SU-DHL-6 (cell line): Measurements from ENCODE around the gene VARS2.

Experiments used
- H2AFZ ChIP-seq: fragments of 200-600 bp; sonication (generic); 2 replicates; pipeline ENCODE4 v1.6.1; 2014; ENCODE audit warnings: low read depth, mild to moderate bottlenecking, moderate library complexity, mixed read lengths, antibody characterized with exemption, low read length; ENCODE audit not compliant: severe bottlenecking
- H3F3A ChIP-seq: fragments of 200-600 bp; shearing (Covaris generic); 2 replicates; pipeline ENCODE4 v1.6.0; 2016; ENCODE audit warnings: antibody characterized with exemption, mild to moderate bottlenecking; ENCODE audit not compliant: insufficient read depth
- H3K27ac ChIP-seq: fragments of 200-600 bp; sonication (generic); 2 replicates; pipeline ENCODE4 v1.5.1; 2016; ENCODE audit warnings: low read depth, mild to moderate bottlenecking, low read length, moderate library complexity, mixed read lengths
- H3K27me3 ChIP-seq: fragments of 200-600 bp; sonication (generic), shearing (Covaris generic); 2 replicates; pipeline ENCODE4 v1.6.0; 2014; ENCODE audit warnings: mild to moderate bottlenecking, low read length
- H3K36me3 ChIP-seq: fragments of 200-600 bp; sonication (generic); 2 replicates; pipeline ENCODE4 v1.6.1; 2014; ENCODE audit warnings: mild to moderate bottlenecking, low read length, mixed read lengths
- H3K4me2 ChIP-seq: fragments of 300-600, 200-600 bp; shearing (Covaris generic), sonication (generic); 2 replicates; pipeline ENCODE4 v1.6.0; 2014; ENCODE audit warnings: low read length, low read depth, mild to moderate bottlenecking; ENCODE audit not compliant: poor library complexity, severe bottlenecking
- H3K4me3 ChIP-seq: fragments of 200-600 bp; sonication (generic); 2 replicates; pipeline ENCODE4 v1.5.1; 2014; ENCODE audit warnings: antibody characterized with exemption, low read length, mild to moderate bottlenecking, mixed read lengths; ENCODE audit not compliant: insufficient read depth, poor library complexity, severe bottlenecking
- H3K79me2 ChIP-seq: fragments of 200-600 bp; sonication (generic); 2 replicates; pipeline ENCODE4 v1.6.1; 2014; ENCODE audit warnings: mild to moderate bottlenecking, low read length, moderate library complexity; ENCODE audit not compliant: insufficient read depth
- H3K9ac ChIP-seq: fragments of 200-600 bp; sonication (generic); 2 replicates; pipeline ENCODE4 v1.7.0; 2014; ENCODE audit warnings: mild to moderate bottlenecking, low read length
- H3K9me2 ChIP-seq: fragments of 200-600 bp; sonication (generic); replicated peaks from 2 replicates; pipeline ENCODE4 v1.6.1; 2014; ENCODE audit warnings: low read length; ENCODE audit not compliant: insufficient read depth
- H3K9me3 ChIP-seq: fragments of 200-600 bp; sonication (generic); 2 replicates; pipeline ENCODE4 v1.6.1; 2014; ENCODE audit warnings: low read length, mixed read lengths; ENCODE audit not compliant: insufficient read depth
- H4K20me1 ChIP-seq: fragments of 200-600 bp; sonication (generic); 2 replicates; pipeline ENCODE4 v1.6.1; 2014; ENCODE audit warnings: low read depth, mild to moderate bottlenecking, antibody characterized with exemption, low read length, moderate library complexity, mixed read lengths
- CTCF ChIP-seq: fragments of 200-600 bp; sonication (generic); IDR thresholded peaks from one replicate; pipeline ENCODE4 v1.5.1; 2017; ENCODE audit warnings: antibody characterized with exemption, mild to moderate bottlenecking, low read length, moderate library complexity; ENCODE audit not compliant: insufficient read depth, poor library complexity, severe bottlenecking
- EZH2phosphoT487 ChIP-seq: fragments of 200-600 bp; sonication (generic), shearing (Covaris generic); conservative IDR thresholded peaks from 2 replicates; pipeline ENCODE4 v1.6.1; 2018; ENCODE audit warnings: mild to moderate bottlenecking, antibody characterized with exemption, low read length, moderate library complexity, mixed read lengths

The VARS2 gene

DNA sequence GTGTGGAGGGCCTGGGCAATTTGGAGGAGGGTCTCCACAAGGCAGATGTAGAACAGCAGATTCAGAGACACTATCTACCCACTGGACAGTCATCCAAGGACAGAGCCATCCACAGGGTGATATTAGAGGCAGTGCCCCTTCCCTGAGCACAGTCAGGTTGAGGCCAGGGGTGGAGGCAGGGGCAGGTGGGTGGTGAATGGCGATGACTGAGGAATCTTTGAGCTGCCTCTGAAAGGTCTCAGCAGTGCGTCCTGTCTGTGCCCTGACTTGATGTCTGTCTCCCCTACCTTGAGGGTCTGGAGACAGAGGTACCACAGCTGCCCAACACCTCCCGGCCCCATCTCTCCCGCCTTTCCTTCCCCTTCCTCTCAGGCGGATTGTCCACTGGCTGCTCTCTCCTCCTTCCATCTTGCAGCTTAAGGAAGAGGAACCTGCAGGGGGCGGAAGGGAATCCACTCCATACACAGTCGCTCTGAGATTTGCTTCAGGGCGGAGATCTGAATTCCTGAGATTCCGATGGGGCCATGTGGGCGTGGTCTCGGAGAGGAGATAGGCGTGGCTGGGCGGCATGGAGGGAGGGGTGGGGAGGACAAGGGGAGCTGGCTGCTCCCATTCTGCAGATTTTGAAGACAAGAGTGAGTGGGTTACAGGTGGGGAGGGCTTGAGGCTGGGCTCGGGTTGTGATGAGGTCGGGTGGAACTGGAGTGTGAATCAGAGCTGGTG, 28.5 kb downstream of the VARS2 start:
- Histone ChIP-seq H3K27ac (no peak overlapping the region), H3K79me2 (no peaks in the 10 kb centered on the region), H3F3A (no peaks in the 10 kb centered on the region; the same call in 1 of the 2 replicates), H2AFZ (no peak overlapping the region), H3K36me3 (no peaks in the 10 kb centered on the region), H3K9me3 (no peaks in the 10 kb centered on the region), H3K9me2 (no peaks in the 10 kb centered on the region), H3K4me2 (no peak overlapping the region), H4K20me1 (no peaks in the 10 kb centered on the region), H3K9ac (no peak overlapping the region), H3K27me3 (no peaks in the 10 kb centered on the region), H3K4me3 (no peak overlapping the region)
- TF ChIP-seq CTCF (no peak), EZH2phosphoT487 (no peak)

- Histone ChIP-seq H3K9me3 (no peaks in the 10 kb centered on the region), H3F3A (no peaks in the 10 kb centered on the region; the same call in 1 of the 2 replicates), H3K4me3 (no peak overlapping the region), H3K79me2 (no peaks in the 10 kb centered on the region), H3K9ac (no peak overlapping the region), H3K36me3 (no peaks in the 10 kb centered on the region), H2AFZ (no peak overlapping the region), H3K27ac (no peak overlapping the region), H3K4me2 (no peak overlapping the region), H3K9me2 (no peaks in the 10 kb centered on the region), H3K27me3 (no peaks in the 10 kb centered on the region), H4K20me1 (no peaks in the 10 kb centered on the region)
- TF ChIP-seq CTCF (no peak), EZH2phosphoT487 (no peak)
Measured at GRCh38 chr6:30944051-30944450, 30.0 kb downstream of the VARS2 start.

DNA sequence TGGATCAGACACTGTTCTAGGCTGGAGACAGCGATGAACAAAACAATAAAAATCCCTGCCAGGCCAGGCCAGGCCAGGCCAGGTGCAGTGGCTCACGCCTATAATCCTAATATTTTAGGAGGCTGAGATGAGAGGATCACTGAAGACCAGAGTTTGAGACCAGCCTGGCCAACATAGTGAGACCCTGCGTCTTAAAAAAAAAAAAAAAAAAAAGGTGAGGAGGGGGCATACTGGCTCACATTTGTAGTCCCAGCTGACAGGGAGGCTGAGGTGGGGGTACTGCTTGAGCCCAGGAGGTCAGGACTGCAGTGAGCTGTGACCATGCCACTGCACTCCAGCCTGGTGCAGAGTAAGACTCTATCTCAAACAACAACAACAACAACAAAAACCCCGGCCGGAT, 31.2 kb downstream of the VARS2 start:
- TF ChIP-seq EZH2phosphoT487 (no peak), CTCF (no peak)
- Histone ChIP-seq H3K27me3 (no peaks in the 10 kb centered on the region), H3K9ac (no peak overlapping the region), H4K20me1 (no peaks in the 10 kb centered on the region), H3K4me2 (no peak overlapping the region), H3K9me3 (no peaks in the 10 kb centered on the region), H3K79me2 (no peaks in the 10 kb centered on the region), H3K4me3 (no peak overlapping the region), H3F3A (no peaks in the 10 kb centered on the region; the same call in 1 of the 2 replicates), H3K36me3 (no peaks in the 10 kb centered on the region), H3K9me2 (no peaks in the 10 kb centered on the region), H3K27ac (no peak overlapping the region), H2AFZ (no peak overlapping the region)
